TTC549 (cell line): ENCODE results near the gene RXYLT1.

Experiments
- FAIRE-seq: peaks from 2 replicates; lab custom pipeline; 2012; peaks lifted over from hg19 to GRCh38; lab: Jason Lieb, UNC

The RXYLT1 gene

DNA sequence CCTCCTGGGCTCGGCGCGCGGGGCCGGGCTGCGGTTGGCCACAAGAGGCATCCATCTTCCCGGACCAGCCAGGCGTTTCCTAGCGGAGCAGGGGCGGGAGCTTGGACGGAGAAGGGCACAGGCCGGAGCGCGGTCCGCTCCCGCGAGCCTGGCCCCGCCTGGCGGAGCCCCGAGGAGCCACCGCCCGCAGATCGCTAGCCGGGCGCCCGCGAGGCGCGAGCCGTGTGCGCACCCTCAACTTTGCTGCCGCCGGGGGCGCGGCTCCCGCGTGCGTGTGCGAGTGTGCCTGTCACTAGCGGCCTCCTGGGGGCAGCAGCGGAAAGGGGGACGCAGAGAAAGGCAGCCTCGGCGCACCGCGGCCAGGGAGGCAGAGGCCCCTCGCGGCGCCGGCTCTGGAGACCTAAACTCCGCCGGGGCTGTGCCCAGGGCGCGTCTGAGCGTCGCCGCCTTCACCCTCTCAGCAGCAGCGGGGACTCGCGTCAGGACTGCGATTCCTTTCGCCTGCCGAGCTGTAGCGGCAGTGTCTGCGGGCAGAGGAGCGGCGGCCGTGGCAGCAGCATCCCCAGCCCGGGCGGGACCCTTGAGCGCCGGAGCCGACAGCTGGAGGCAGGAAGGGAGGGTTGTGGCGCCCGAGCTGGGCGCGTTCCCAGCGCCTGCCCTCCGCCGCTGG, 64.1 kb downstream of the RXYLT1 start:
- FAIRE-seq: no peak

- FAIRE-seq: no peak
Observed at GRCh38 chr12:63844391-63845341, 65.0 kb downstream of the RXYLT1 start, which contains the start of gene SRGAP1. Gene SRGAP1, plus strand, starts transcription at chr12:63844700. Its CDS starts 117 bp downstream, at chr12:63844817.

GRCh38 chr12:63845726-63846125, 66.0 kb downstream of the RXYLT1 start:
- no peak for FAIRE-seq

- FAIRE-seq: no peak
Observed at GRCh38 chr12:63846238-63846967, 66.7 kb downstream of the RXYLT1 start.

- FAIRE-seq: no peak
Observed at GRCh38 chr12:63848450-63848849, 68.7 kb downstream of the RXYLT1 start.

DNA sequence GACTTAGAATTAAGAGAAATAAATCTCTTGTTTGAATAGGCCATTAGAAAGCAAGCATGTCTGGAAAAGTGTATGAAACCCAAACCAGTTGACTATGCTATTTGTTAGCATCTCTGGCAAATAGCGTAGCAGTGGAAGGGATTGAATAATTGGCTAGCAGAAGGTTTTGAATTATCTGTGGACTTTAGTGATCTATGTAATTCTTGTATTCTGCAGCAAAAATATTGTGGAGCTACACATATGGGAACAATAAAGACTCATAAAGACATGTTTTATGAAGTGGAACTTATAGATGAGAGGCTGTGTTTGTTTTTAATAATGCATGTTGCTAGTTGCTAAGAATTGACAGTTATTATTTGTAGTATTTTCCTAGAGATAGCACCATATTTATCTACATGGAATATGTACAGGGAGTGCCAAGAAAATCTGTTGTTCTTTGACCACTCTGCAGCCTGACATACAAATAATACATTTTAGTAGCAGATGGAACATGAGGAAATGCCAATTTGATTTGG, 69.5 kb downstream of the RXYLT1 start:
- no peak for FAIRE-seq

DNA sequence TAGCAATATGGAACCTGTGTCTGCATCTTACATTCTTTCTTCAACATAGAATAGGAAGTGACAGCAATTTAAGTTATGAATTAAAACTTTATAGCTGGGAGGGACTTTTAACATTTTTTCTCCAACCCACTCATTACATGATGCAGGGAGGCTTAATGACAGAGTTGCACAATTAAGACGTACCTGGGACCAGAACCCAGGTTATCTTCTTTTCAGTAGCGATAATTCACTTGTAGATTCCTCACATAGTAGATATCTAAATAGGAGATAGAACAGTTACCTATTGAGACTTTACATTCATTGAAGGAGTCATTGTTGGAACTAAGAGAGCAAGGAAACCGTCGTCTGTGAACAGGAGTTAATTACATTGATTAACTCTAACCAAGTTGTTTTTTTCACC, 69.9 kb downstream of the RXYLT1 start:
- FAIRE-seq: no peak

DNA sequence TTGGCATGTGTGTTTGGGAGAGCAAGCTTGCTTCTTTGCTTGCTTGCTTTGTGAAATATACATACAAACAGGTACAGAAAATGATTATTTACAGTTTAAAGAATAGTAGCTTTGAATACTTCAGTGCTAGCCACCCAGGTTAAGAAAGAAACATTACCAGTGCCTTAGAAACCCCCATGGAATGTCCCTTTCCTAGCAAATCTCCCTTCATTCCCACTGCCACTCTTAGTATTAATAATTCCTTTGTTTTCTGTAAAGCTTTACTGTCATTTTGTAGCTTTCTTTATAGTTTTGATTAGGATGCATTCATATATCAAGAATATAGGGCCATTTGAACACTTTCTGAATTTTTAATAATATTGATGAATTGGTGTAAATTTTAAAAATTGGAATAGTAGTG, 74.3 kb downstream of the RXYLT1 start:
- FAIRE-seq: no peak

DNA sequence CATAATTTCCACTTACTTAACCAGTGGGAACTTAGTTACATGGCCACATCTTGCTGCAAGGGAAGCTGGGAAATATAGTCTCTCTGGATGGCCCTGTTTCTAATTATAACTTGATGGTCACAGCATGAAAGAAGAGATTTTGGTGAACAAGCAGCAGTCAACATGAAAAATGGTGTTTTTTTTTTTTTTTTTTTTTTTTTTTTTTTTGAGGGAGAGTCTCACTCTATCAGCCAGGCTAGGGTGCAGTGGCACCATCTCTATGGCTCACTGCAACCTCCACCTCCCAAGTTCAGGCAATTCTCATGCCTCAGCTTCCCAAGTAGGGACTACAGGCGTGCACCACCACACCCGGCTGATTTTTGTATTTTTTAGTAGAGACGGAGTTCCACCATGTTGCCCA, 75.6 kb downstream of the RXYLT1 start:
- no peak for FAIRE-seq

DNA sequence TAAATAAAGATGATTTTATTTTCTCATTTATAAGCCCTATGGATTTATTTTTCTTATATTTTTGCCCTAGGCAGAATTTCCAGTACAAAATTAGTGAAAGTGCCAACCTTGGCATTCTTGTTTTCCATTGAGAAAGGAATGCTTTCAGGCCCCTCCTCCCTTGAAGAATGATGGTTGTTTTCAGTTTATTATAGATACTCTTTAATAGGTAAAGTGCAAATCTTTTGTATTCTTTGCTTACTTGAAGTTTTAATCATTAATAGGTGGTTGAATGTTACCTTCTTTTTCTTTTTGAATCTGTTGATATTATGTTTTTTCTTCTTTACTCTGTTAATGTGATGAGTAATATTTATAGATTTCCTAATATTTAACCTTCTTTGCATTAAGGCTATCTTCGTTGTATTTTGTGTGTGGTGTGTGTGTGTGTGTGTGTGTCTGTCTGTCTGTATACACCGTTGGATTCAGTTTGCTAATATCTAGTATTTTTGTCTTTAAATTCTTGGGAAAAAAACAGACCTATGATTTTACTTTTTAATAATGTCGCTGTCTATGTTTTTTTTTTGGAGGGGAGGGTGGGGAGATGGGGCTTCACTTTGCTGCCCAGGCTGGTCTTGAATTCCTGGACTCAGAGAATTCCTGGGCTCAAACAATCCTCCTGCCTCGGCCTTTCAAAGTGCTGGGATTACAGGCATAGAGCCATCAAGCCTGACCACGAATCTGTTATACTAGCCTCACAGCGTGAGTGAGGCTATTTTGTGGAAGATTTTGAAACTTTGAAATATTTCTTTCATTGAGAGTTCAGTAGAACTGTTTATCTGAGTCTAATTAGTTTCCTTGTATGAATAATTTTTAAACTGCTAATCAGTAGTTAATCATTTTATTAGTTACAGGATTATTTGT, 78.3 kb downstream of the RXYLT1 start:
- no peak for FAIRE-seq
